Activated T-cell treated with anti-CD3 and anti-CD28 coated beads, Interleukin-2, amount 50 U/mL, for 1 hour (primary cell): ENCODE measurements around the gene DAAM2.

Experiments
- DNase-seq: peaks from one replicate; pipeline ENCODE4 v3.0.0-alpha.2; 2020

DAAM2 gene

GRCh38 chr6:39935241-39935640, 143.1 kb downstream of the DAAM2 start:
- no peak for DNase-seq

GRCh38 chr6:39936857-39937256, 144.7 kb downstream of the DAAM2 start:
- DNase-seq, result no peak

GRCh38 chr6:39937686-39938333, 145.6 kb downstream of the DAAM2 start:
- no peak for DNase-seq

GRCh38 chr6:39938773-39939654, 146.8 kb downstream of the DAAM2 start:
- no peak for DNase-seq

- no peak for DNase-seq
These were observed 149.0 kb downstream of the DAAM2 start for GRCh38 chr6:39941138-39941537.

- no peak for DNase-seq
These were observed 149.6 kb downstream of the DAAM2 start for GRCh38 chr6:39941820-39942219.

- DNase-seq, result no peak
These were observed 150.9 kb downstream of the DAAM2 start for GRCh38 chr6:39942903-39943580.

GRCh38 chr6:39945626-39946025, 153.4 kb downstream of the DAAM2 start:
- DNase-seq, result no peak

GRCh38 chr6:39947611-39948068, 155.5 kb downstream of the DAAM2 start:
- DNase-seq, result no peak

- no peak for DNase-seq
These were observed 156.1 kb downstream of the DAAM2 start for GRCh38 chr6:39948199-39948791.

- DNase-seq, result no peak
These were observed 158.0 kb downstream of the DAAM2 start for GRCh38 chr6:39950125-39950720.

GRCh38 chr6:39951191-39951590, 159.0 kb downstream of the DAAM2 start:
- no peak for DNase-seq

- no peak for DNase-seq
These were observed 159.5 kb downstream of the DAAM2 start for GRCh38 chr6:39951716-39952115.

- DNase-seq, result no peak
These were observed 160.0 kb downstream of the DAAM2 start for GRCh38 chr6:39952167-39952566.

- DNase-seq, result no peak
These were observed 161.0 kb downstream of the DAAM2 start for GRCh38 chr6:39953076-39953618.
